Activated CD8-positive, alpha-beta T cell treated with anti-CD3 and anti-CD28 coated beads for 36 hours (primary cell): ENCODE measurements around the gene MAP2K2. TPM values are rescaled to one million over a fixed set of nuclear protein-coding genes. Genes with fewer than 3 reads are reported as not detected.

ENCODE experiments used
- ATAC-seq: fragments of 200-7000 bp; cut with Tn5 transposase; one replicate; pipeline ENCODE4 v1.10.0; 2021; ENCODE audit warnings: mild to moderate bottlenecking, moderate library complexity
- CTCF ChIA-PET: fragments of 350-600 bp; sonication (Branson Sonifier 250); formaldehyde crosslinking; loops from one replicate; lab custom pipeline; 2021; ENCODE audit warnings: antibody characterized with exemption; lab: Charles Lee
- POLR2A ChIA-PET: fragments of 350-600 bp; sonication (Branson Sonifier 250); formaldehyde crosslinking; loops from one replicate; lab custom pipeline; 2021; ENCODE audit warnings: antibody characterized with exemption; lab: Charles Lee
- DNase-seq: peaks from one replicate; pipeline ENCODE4 v3.0.0-alpha.2; 2020
- H3K27ac Mint-ChIP-seq: one replicate; pipeline ENCODE4 v1.8.0; 2021; ENCODE audit warnings: mild to moderate bottlenecking, mixed read lengths
- H3K27me3 Mint-ChIP-seq: one replicate; pipeline ENCODE4 v1.8.0; 2021; ENCODE audit warnings: mixed read lengths
- H3K36me3 Mint-ChIP-seq: one replicate; pipeline ENCODE4 v1.8.0; 2021; ENCODE audit warnings: low read depth, mixed read lengths
- H3K4me1 Mint-ChIP-seq: one replicate; pipeline ENCODE4 v1.8.0; 2021; ENCODE audit warnings: low read depth, mixed read lengths
- H3K4me3 Mint-ChIP-seq: one replicate; pipeline ENCODE4 v1.8.0; 2021; ENCODE audit warnings: mild to moderate bottlenecking, moderate library complexity, mixed read lengths
- H3K9me3 Mint-ChIP-seq: one replicate; pipeline ENCODE4 v1.8.0; 2021; ENCODE audit warnings: mixed read lengths
- intact Hi-C: fragments of 100-400 bp; cut with micrococcal nuclease; formaldehyde crosslinking; loops from one replicate; pipeline ENCODE4 v1.10.0; 2022
- total RNA-seq, 2 experiments: library from RNA; stranded (reverse); gene quantifications; one replicate each; pipeline ENCODE4 v1.2.3, GENCODE V29; 2021
- TF ChIP-seq, protein P1 (sequence below): fragments of 200-600 bp; IDR thresholded peaks from one replicate; pipeline ENCODE4 v1.8.0; 2022; ENCODE audit warnings: antibody characterized with exemption, mild to moderate bottlenecking

Gene MAP2K2
- total RNA-seq, 2 experiments from 2014 or later = 141 to 145 TPM

- TF ChIP-seq, protein P1, sequence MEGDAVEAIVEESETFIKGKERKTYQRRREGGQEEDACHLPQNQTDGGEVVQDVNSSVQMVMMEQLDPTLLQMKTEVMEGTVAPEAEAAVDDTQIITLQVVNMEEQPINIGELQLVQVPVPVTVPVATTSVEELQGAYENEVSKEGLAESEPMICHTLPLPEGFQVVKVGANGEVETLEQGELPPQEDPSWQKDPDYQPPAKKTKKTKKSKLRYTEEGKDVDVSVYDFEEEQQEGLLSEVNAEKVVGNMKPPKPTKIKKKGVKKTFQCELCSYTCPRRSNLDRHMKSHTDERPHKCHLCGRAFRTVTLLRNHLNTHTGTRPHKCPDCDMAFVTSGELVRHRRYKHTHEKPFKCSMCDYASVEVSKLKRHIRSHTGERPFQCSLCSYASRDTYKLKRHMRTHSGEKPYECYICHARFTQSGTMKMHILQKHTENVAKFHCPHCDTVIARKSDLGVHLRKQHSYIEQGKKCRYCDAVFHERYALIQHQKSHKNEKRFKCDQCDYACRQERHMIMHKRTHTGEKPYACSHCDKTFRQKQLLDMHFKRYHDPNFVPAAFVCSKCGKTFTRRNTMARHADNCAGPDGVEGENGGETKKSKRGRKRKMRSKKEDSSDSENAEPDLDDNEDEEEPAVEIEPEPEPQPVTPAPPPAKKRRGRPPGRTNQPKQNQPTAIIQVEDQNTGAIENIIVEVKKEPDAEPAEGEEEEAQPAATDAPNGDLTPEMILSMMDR = no peak
- ATAC-seq (peak; percentile 96), DNase-seq (peak; percentile 85)
- Mint-ChIP-seq H3K4me1 (peaks cover 36% of the 10 kb centered on the region), H3K27ac (peak overlapping the region; percentile 73), H3K36me3 (peaks cover 34% of the 10 kb centered on the region), H3K27me3 (no peaks in the 10 kb centered on the region), H3K4me3 (peak overlapping the region; percentile 8), H3K9me3 (no peaks in the 10 kb centered on the region)
- CTCF ChIA-PET = interaction anchor here (0.8 to 3.4 kb wide), 4 partner anchors 10 to 127 kb away, joined by 3 to 16 read pairs (median 6); no protein-coding TSS in a partner anchor
- POLR2A ChIA-PET = interaction anchor here (0.5 to 1.4 kb wide), 4 partner anchors 11 to 265 kb away, joined by 3 to 10 read pairs (median 4); no protein-coding TSS in a partner anchor
- intact Hi-C loops = loop anchor here (5.0 kb wide), 1 partner anchor 128 kb away; the partner anchor contains the start of gene EEF2
These were observed 8.7 kb downstream of the MAP2K2 start for GRCh38 chr19:4115050-4115817.

GRCh38 chr19:4114181-4114580 is 9.7 kb downstream of the MAP2K2 start:
- no peak for DNase-seq
- H3K4me1 Mint-ChIP-seq = peaks cover 46% of the 10 kb centered on the region
- intact Hi-C loops = no loop called here
- ATAC-seq = no peak
- H3K27ac Mint-ChIP-seq = peak overlapping the region; percentile 55
- ChIA-PET POLR2A (interaction anchor here (0.7 to 1.4 kb wide), 2 partner anchors 53 to 87 kb away, joined by 3 read pairs; no protein-coding TSS in a partner anchor), CTCF (interaction anchor here (1.0 to 3.4 kb wide), 4 partner anchors 9 to 126 kb away, joined by 4 to 16 read pairs (median 6); no protein-coding TSS in a partner anchor)
- H3K36me3 Mint-ChIP-seq = peaks cover 44% of the 10 kb centered on the region
- no peak overlapping the region for H3K4me3 Mint-ChIP-seq
- H3K27me3 Mint-ChIP-seq = no peaks in the 10 kb centered on the region
- no peaks in the 10 kb centered on the region for H3K9me3 Mint-ChIP-seq
- TF ChIP-seq, protein P1 = no peak

DNA sequence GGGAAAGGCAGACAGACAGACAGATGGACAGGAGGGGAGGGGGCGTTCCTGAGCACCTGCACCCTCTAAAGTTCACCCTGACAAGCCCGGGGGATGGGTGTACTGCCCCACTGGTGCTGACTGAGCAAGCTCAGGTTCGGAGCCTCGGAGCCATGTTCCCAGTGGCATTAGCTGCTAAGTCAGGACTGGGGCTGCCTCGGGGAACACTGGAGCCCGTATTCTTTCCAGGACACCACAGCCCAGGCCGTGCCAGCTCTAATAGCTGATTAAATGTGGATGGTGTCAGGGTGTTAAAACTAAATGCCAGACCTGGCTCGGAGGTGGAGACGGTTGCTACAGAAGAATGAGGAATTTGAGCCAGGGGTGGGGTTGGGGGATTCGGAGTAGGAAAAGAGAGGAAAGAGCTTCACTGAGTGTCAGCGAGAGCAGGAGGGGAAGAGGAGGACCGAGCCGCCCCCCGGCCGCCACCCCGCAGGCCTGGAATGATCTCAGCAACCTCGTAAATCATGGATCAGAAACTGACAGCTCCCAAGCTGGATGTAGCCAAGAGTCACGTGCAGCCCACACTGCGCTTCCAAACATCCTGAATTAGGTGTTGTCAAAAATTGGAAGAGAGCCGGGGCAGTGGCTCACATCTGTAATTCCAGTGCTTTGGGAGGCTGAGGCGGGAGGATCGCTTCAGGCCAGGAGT is 10.4 kb downstream of the MAP2K2 start:
- peaks cover 52% of the 10 kb centered on the region for H3K4me1 Mint-ChIP-seq
- H3K4me3 Mint-ChIP-seq = no peak overlapping the region
- intact Hi-C loops = no loop called here
- H3K27ac Mint-ChIP-seq = no peak overlapping the region
- ChIA-PET POLR2A (interaction anchor here (0.7 kb wide), 2 partner anchors 32 to 53 kb away, joined by 3 read pairs; no protein-coding TSS in a partner anchor), CTCF (interaction anchor here (1.0 to 2.4 kb wide), 2 partner anchors 9 to 26 kb away, joined by 4 to 5 read pairs; no protein-coding TSS in a partner anchor)
- ATAC-seq (no peak), DNase-seq (no peak)
- peaks cover 51% of the 10 kb centered on the region for H3K36me3 Mint-ChIP-seq
- no peaks in the 10 kb centered on the region for H3K9me3 Mint-ChIP-seq
- H3K27me3 Mint-ChIP-seq = no peaks in the 10 kb centered on the region
- TF ChIP-seq, protein P1 = no peak

DNA sequence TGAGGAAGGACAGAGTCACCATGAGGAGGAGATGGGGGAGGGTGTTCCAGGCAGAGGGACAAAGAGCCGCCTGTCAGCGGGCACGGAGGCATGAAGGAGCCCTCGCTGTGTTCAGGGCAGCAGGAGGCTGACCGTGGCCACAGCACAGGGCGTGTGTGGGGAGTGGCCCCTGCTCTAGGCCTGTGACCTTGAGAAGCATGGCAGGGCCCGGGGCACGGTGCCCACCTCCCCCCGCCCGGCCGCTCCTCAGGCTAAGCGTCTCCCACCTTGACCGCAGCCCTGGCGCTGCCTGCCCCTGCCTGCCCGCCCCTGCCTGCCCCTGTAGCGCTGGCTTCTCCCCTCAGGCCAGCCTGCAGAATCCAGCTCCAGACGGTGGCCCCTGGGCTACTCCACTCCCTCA is 11.6 kb downstream of the MAP2K2 start:
- ChIA-PET CTCF (no interaction called here), POLR2A (no interaction called here)
- intact Hi-C loops = no loop called here
- no peak for DNase-seq
- no peaks in the 10 kb centered on the region for H3K9me3 Mint-ChIP-seq
- no peak overlapping the region for H3K27ac Mint-ChIP-seq
- H3K4me1 Mint-ChIP-seq = peaks cover 58% of the 10 kb centered on the region
- no peak overlapping the region for H3K4me3 Mint-ChIP-seq
- ATAC-seq = no peak
- peaks cover 56% of the 10 kb centered on the region for H3K36me3 Mint-ChIP-seq
- no peaks in the 10 kb centered on the region for H3K27me3 Mint-ChIP-seq
- TF ChIP-seq, protein P1 = no peak
